Stimulated activated CD8-positive, alpha-beta memory T cell treated with anti-CD3 and anti-CD28 coated beads, Interleukin-7, amount 100 ng/mL, for 4 hours (primary cell): ENCODE results near the gene ASTL.

Experiments used
- DNase-seq, 2 donors: peaks; one replicate each; pipeline ENCODE4 v3.0.0-alpha.2; 2020; ENCODE audit warnings: low read depth in 2 of 2

Gene ASTL

GRCh38 chr2:96083064-96083939 is 55.0 kb downstream of the ASTL start:
- DNase-seq, result no peak

GRCh38 chr2:96082211-96083063 is 55.9 kb downstream of the ASTL start:
- DNase-seq, result no peak

GRCh38 chr2:96081042-96081441 is 57.3 kb downstream of the ASTL start:
- no peak for DNase-seq

GRCh38 chr2:96075199-96075771 is 63.0 kb downstream of the ASTL start:
- no peak for DNase-seq

GRCh38 chr2:96074156-96074555 is 64.1 kb downstream of the ASTL start:
- DNase-seq, result no peak

GRCh38 chr2:96073170-96073775 is 65.0 kb downstream of the ASTL start:
- no peak for DNase-seq
